GM12878 (cell line): Measurements from ENCODE around the gene ATP6V1G2. TPM values are rescaled to one million over a fixed set of nuclear protein-coding genes. Genes with fewer than 3 reads are reported as not detected.

Experiments
- ATAC-seq: fragments of 200-7000 bp; cut with Tn5 transposase; 3 replicates; pipeline ENCODE4 v1.9.1; 2020; ENCODE audit warnings: mild to moderate bottlenecking, moderate library complexity
- BruUV-seq: library from RNA; stranded (reverse); fragments of 400-500 nt; replicated peaks from 2 replicates; lab custom pipeline; 2021; lab: Mats Ljungman, UMichigan
- CTCF ChIA-PET: fragments of 300-600 bp; sonication (Branson Sonifier 250); formaldehyde crosslinking; extraction: SDS; loops from one replicate; lab custom pipeline; 2021; ENCODE audit warnings: inconsistent platforms; lab: Yijun Ruan, JAX
- POLR2A ChIA-PET: fragments of 350-600 bp; formaldehyde crosslinking; extraction: SDS; loops from one replicate; lab custom pipeline; 2021; ENCODE audit warnings: inconsistent platforms; lab: Charles Lee
- RAD21 ChIA-PET: fragments of 300-600 bp; sonication (Branson Sonifier 250); formaldehyde crosslinking; loops from one replicate; lab custom pipeline; 2023; ENCODE audit warnings: antibody characterized with exemption; ENCODE audit not compliant: unreplicated experiment; lab: Charles Lee
- SMC1A ChIA-PET: fragments of 300-600 bp; sonication (Branson Sonifier 250); formaldehyde crosslinking; loops from one replicate; lab custom pipeline; 2023; ENCODE audit not compliant: unreplicated experiment, uncharacterized antibody; lab: Charles Lee
- DNase-seq: peaks from one replicate; pipeline ENCODE4 v3.0.0-alpha.2; 2011; ENCODE audit warnings: low read depth, low spot score
- FAIRE-seq: peaks from 3 replicates; lab custom pipeline; 2011; peaks lifted over from hg19 to GRCh38; lab: Jason Lieb, UNC
- H2AFZ ChIP-seq: 2 replicates; pipeline ENCODE4 v1.6.0; 2011; ENCODE audit warnings: low read depth, low read length, control low read depth; ENCODE audit not compliant: control insufficient read depth
- H3K27ac ChIP-seq: 2 replicates; pipeline ENCODE4 v1.5.1; 2011; ENCODE audit warnings: control low read depth; ENCODE audit not compliant: control insufficient read depth, insufficient read depth
- H3K27me3 ChIP-seq, 2 experiments: replicated peaks in 1 of 2; 2 replicates each; pipeline versions ENCODE4 v1.6.0 to v1.6.1; 2011; ENCODE audit warnings: low read length in 1 of 2; ENCODE audit not compliant: control insufficient read depth in 2 of 2, insufficient read depth in 2 of 2
- H3K36me3 ChIP-seq, 2 experiments: 2 replicates each; pipeline ENCODE4 v1.5.1; 2011; ENCODE audit warnings: low read length in 1 of 2; ENCODE audit not compliant: control insufficient read depth in 2 of 2, insufficient read depth in 2 of 2
- H3K4me1 ChIP-seq: 2 replicates; pipeline ENCODE4 v1.6.1; 2011; ENCODE audit warnings: mild to moderate bottlenecking, low read length, moderate library complexity, mixed read lengths; ENCODE audit not compliant: control insufficient read depth, insufficient read depth
- H3K4me2 ChIP-seq: 2 replicates; pipeline ENCODE4 v1.6.0; 2011; ENCODE audit warnings: control low read depth; ENCODE audit not compliant: control insufficient read depth, insufficient read depth
- H3K4me3 ChIP-seq: fragments of 200-600 bp; sonication (generic); 2 replicates; pipeline ENCODE4 v1.5.1; 2016
- H3K79me2 ChIP-seq: 2 replicates; pipeline ENCODE4 v1.6.0; 2011; ENCODE audit warnings: low read length; ENCODE audit not compliant: control insufficient read depth, insufficient read depth
- H3K9ac ChIP-seq: 2 replicates; pipeline ENCODE4 v1.8.0; 2011; ENCODE audit warnings: low read length, control low read depth, mixed read lengths; ENCODE audit not compliant: control insufficient read depth, insufficient read depth
- H3K9me3 ChIP-seq: replicated peaks from 3 replicates; pipeline ENCODE4 v1.5.1; 2011; ENCODE audit warnings: mild to moderate bottlenecking, low read length; ENCODE audit not compliant: control insufficient read depth, insufficient read depth
- H4K20me1 ChIP-seq: 2 replicates; pipeline ENCODE4 v1.6.0; 2011; ENCODE audit not compliant: control insufficient read depth, insufficient read depth
- BHLHE40 ChIP-seq, 2 experiments: fragments of 450-650 bp in 1 of 2; IDR thresholded peaks; 2 replicates each; pipeline ENCODE4 v1.6.1; 2011 to 2017; ENCODE audit warnings: low read depth in 2 of 2, borderline replicate concordance in 1 of 2, improper control_type of control experiment in 1 of 2, low read length in 1 of 2, mild to moderate bottlenecking in 1 of 2
- BRCA1 ChIP-seq: IDR thresholded peaks from 2 replicates; pipeline ENCODE4 v1.6.1; 2011; ENCODE audit warnings: low read depth, low read length, improper control_type of control experiment
- EP300 ChIP-seq, 2 experiments: fragments of 150-350 bp in 1 of 2; IDR thresholded peaks; 2 replicates each; pipeline ENCODE4 v1.6.1; 2011 to 2012; ENCODE audit warnings: low read depth in 2 of 2, low read length in 2 of 2, borderline replicate concordance in 1 of 2, improper control_type of control experiment in 1 of 2, inconsistent platforms in 1 of 2; ENCODE audit not compliant: control insufficient read depth in 1 of 2
- GABPA ChIP-seq: IDR thresholded peaks from 2 replicates; pipeline ENCODE4 v1.6.1; 2014; ENCODE audit warnings: antibody characterized with exemption, low read depth, mild to moderate bottlenecking, inconsistent platforms
- IRF4 ChIP-seq: IDR thresholded peaks from 2 replicates; pipeline ENCODE4 v1.6.1; 2011; ENCODE audit warnings: low read depth, low read length
- JUNB ChIP-seq: IDR thresholded peaks from 2 replicates; pipeline ENCODE4 v1.6.1; 2016; ENCODE audit warnings: antibody characterized with exemption, mild to moderate bottlenecking
- KAT2A ChIP-seq: conservative IDR thresholded peaks from 2 replicates; pipeline ENCODE4 v1.6.1; 2011; ENCODE audit warnings: low read depth, low read length; ENCODE audit not compliant: control insufficient read depth
- NR2C1 ChIP-seq: fragments of 450-650 bp; IDR thresholded peaks from 2 replicates; pipeline ENCODE4 v1.6.1; 2017; ENCODE audit warnings: antibody characterized with exemption, mild to moderate bottlenecking, moderate library complexity
- POLR2AphosphoS5 ChIP-seq: IDR thresholded peaks from 2 replicates; pipeline ENCODE4 v1.6.1; 2011; ENCODE audit warnings: mild to moderate bottlenecking, low read length, inconsistent platforms
- SIN3A ChIP-seq: IDR thresholded peaks from 2 replicates; pipeline ENCODE4 v1.6.1; 2012; ENCODE audit warnings: low read depth, low read length, improper control_type of control experiment
- SREBF1 ChIP-seq: IDR thresholded peaks from 2 replicates; pipeline ENCODE4 v1.6.1; 2012; ENCODE audit warnings: mild to moderate bottlenecking, low read length
- SUZ12 ChIP-seq: fragments of 200-600 bp; sonication (generic); IDR thresholded peaks from one replicate; pipeline ENCODE4 v1.6.1; 2018; ENCODE audit warnings: antibody characterized with exemption, mild to moderate bottlenecking; ENCODE audit not compliant: unreplicated experiment
- TCF3 ChIP-seq: IDR thresholded peaks from 2 replicates; pipeline ENCODE4 v1.6.1; 2012; ENCODE audit warnings: low read depth, mild to moderate bottlenecking, low read length, borderline replicate concordance; ENCODE audit not compliant: insufficient read depth
- WGBS: methylation state at CpG from one replicate; pipeline ENCODE4 v1.1.6; 2016; ENCODE audit warnings: low lambda C conversion rate; ENCODE audit not compliant: insufficient replicate concordance, insufficient coverage; ENCODE audit errors: missing lambda C conversion rate; 5-methylcytosine and 5-hydroxymethylcytosine counted together
- in situ Hi-C: fragments of 300-500 bp; cut with MboI; formaldehyde crosslinking; loops from 9 replicates; pipeline ENCODE4 v1.14.3; 2018; ENCODE audit warnings: mixed read lengths
- intact Hi-C: fragments of 100-400 bp; cut with micrococcal nuclease; formaldehyde crosslinking; loops from one replicate; pipeline ENCODE4 v1.14.2; 2022; ENCODE audit not compliant: unreplicated experiment
- polyA plus RNA-seq, 11 experiments: library from polyadenylated mRNA; depleted of rRNA in 4 of 11; unstranded in 6 of 11; stranded (reverse) in 5 of 11; fragments of >200 nt; fragmentation: Nextera tagmentation in 4 of 11; fragmentation: Illumina TruSeq in 1 of 11; extraction: Ambion mirVana in 4 of 11; extraction: Trizol in 1 of 11; gene quantifications; 1 replicate in 1 of 11; 2 replicates in 10 of 11; pipeline versions ENCODE4 v1.2.1 to v1.2.3, GENCODE V29; 2011 to 2016; ENCODE audit warnings: inconsistent platforms in 2 of 11, missing spikeins in 2 of 11, low read depth in 1 of 11
- total RNA-seq, 4 experiments: library from RNA; depleted of rRNA in 3 of 4; stranded (reverse); fragments of >200 nt in 3 of 4; fragmentation: Illumina TruSeq in 1 of 4; extraction: Trizol in 1 of 4; gene quantifications; 2 replicates each; pipeline versions ENCODE4 v1.2.1 to v1.2.3, GENCODE V29; 2013 to 2021
- TF ChIP-seq, protein P1 (sequence below): fragments of 150-350 bp; IDR thresholded peaks from 2 replicates; pipeline ENCODE4 v1.6.1; 2016; ENCODE audit warnings: low read depth, low read length
- TF ChIP-seq, protein P2 (sequence below): IDR thresholded peaks from 2 replicates; pipeline ENCODE4 v1.6.1; 2011; ENCODE audit warnings: borderline replicate concordance, low read depth, mild to moderate bottlenecking, moderate library complexity, low read length; ENCODE audit not compliant: insufficient read depth, poor library complexity, severe bottlenecking
- TF ChIP-seq, protein P3 (sequence below): fragments of 450-650 bp; IDR thresholded peaks from 2 replicates; pipeline ENCODE4 v1.6.1; 2014; ENCODE audit warnings: mild to moderate bottlenecking

ATP6V1G2 gene
- total and polyA plus RNA-seq, 10 of the 15 experiments (the other 5 are each of a cell fraction or from before 2014, with no cell fraction given), result 0.45 to 8.9 (median 2.8) TPM

DNA sequence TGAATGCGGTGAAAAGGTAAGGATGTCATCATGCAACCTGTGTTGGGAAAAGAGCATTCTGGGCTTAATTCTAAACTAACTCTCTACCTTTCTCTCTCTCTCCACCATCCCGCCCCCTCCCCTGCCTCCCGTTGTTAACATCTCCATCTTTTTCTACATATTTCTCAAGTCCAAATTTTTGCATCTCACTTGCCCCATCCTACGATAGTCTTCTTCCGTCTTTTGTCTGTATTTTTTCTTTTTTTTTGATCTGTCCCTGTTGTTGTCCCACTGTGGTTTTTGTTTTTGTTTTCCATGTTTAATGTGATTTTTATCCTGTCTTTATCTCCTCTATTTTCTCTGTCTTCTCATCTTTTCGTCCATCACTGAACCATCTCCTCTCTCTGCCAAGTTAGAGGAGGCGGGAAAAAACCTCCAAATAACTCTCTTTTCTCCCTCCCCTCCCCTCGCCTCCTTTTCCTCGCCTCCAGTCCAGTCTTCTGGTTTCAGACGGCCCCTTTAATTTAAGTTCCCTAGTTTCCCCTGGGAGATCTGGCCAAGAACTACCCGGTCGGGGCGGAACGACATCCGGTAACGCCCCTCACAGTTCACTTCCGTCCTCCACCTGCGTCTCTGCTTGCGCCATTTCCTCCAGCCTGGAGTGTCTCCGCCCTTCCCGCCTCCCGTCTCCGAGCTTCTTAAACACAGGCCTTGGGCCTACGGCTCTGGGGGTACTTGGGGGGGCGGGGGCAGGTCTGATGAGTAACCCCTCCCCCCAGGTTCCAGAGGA, 734 bp upstream of the ATP6V1G2 start, which contains the start of gene NFKBIL1:
Gene NFKBIL1, plus strand, starts transcription at position 651 of the 769 bp plus-strand sequence. Its CDS starts 87 bp downstream, at position 738.
- SMC1A ChIA-PET, result interaction anchor here (0.6 to 34.7 kb wide), 7 partner anchors 9 to 284 kb away, joined by 3 to 1989 read pairs (median 5); partner anchors contain the start of genes AIF1, LST1, LTA and LTB
- peak; percentile 88 for ATAC-seq
- Histone ChIP-seq H3K36me3 (no peaks in the 10 kb centered on the region; a peak in 1 of 4 replicates), H3K9ac (peak within 1 kb of the TSS; percentile 58), H3K4me1 (peaks cover 23% of the 10 kb centered on the region; the same call in 1 of the 2 replicates), H3K4me2 (peak within 1 kb of the TSS; percentile 80), H3K9me3 (no peaks in the 10 kb centered on the region), H3K27me3 (no peaks in the 10 kb centered on the region), H3K27ac (peak within 1 kb of the TSS; percentile 64), H3K79me2 (peaks cover 24% of the 10 kb centered on the region), H4K20me1 (no peaks in the 10 kb centered on the region), H2AFZ (peak within 1 kb of the TSS; percentile 45), H3K4me3 (peak within 1 kb of the TSS; percentile 72)
- RAD21 ChIA-PET, result interaction anchor here (0.6 to 16.9 kb wide), 10 partner anchors 12 to 284 kb away, joined by 3 to 668 read pairs (median 5); partner anchors contain the start of genes BAG6, LST1, LTB and LY6G5C
- 1% methylated on average over 25 of the region's 25 CpGs for WGBS
- intact Hi-C loops, result loop anchor here (1.0 to 10.0 kb wide), 4 partner anchors 51 to 358 kb away; partner anchors contain the start of genes BAG6 and ZBTB12
- peak; percentile 93 for FAIRE-seq
- BruUV-seq, result no TSS peak
- POLR2A ChIA-PET, result interaction anchor here (0.5 to 8.5 kb wide), 17 partner anchors 13 to 1489 kb away, joined by 3 to 164 read pairs (median 4); partner anchors contain the start of genes CSNK2B, DXO, LST1 and LTA
- CTCF ChIA-PET, result interaction anchor here (0.8 to 34.8 kb wide), 9 partner anchors 10 to 286 kb away, joined by 3 to 2098 read pairs (median 4); partner anchors contain the start of genes HSPA1B, LST1, LTB and NCR3
- in situ Hi-C loops, result loop anchor here (5.0 to 10.0 kb wide), 2 partner anchors 50 to 288 kb away; no protein-coding TSS in a partner anchor
- peak; percentile 89 for DNase-seq
- TF ChIP-seq, protein P1, sequence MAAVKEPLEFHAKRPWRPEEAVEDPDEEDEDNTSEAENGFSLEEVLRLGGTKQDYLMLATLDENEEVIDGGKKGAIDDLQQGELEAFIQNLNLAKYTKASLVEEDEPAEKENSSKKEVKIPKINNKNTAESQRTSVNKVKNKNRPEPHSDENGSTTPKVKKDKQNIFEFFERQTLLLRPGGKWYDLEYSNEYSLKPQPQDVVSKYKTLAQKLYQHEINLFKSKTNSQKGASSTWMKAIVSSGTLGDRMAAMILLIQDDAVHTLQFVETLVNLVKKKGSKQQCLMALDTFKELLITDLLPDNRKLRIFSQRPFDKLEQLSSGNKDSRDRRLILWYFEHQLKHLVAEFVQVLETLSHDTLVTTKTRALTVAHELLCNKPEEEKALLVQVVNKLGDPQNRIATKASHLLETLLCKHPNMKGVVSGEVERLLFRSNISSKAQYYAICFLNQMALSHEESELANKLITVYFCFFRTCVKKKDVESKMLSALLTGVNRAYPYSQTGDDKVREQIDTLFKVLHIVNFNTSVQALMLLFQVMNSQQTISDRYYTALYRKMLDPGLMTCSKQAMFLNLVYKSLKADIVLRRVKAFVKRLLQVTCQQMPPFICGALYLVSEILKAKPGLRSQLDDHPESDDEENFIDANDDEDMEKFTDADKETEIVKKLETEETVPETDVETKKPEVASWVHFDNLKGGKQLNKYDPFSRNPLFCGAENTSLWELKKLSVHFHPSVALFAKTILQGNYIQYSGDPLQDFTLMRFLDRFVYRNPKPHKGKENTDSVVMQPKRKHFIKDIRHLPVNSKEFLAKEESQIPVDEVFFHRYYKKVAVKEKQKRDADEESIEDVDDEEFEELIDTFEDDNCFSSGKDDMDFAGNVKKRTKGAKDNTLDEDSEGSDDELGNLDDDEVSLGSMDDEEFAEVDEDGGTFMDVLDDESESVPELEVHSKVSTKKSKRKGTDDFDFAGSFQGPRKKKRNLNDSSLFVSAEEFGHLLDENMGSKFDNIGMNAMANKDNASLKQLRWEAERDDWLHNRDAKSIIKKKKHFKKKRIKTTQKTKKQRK, result no peak
- no peak for TF ChIP-seq BHLHE40 (IDR thresholded peaks at IDR 0.05; ENCODE audit: borderline replicate concordance in 1 of 2, low read depth in 2 of 2, low read length in 1 of 2)
- TF ChIP-seq, protein P2, sequence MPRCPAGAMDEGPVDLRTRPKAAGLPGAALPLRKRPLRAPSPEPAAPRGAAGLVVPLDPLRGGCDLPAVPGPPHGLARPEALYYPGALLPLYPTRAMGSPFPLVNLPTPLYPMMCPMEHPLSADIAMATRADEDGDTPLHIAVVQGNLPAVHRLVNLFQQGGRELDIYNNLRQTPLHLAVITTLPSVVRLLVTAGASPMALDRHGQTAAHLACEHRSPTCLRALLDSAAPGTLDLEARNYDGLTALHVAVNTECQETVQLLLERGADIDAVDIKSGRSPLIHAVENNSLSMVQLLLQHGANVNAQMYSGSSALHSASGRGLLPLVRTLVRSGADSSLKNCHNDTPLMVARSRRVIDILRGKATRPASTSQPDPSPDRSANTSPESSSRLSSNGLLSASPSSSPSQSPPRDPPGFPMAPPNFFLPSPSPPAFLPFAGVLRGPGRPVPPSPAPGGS, result no peak
- peak; percentile 100 for TF ChIP-seq GABPA
- TF ChIP-seq SREBF1, result 0 out of 2 replicates have a peak, but pooled peaks have one; percentile 16
- no peak for TF ChIP-seq TCF3
- TF ChIP-seq SUZ12, result no peak
- TF ChIP-seq, protein P3, sequence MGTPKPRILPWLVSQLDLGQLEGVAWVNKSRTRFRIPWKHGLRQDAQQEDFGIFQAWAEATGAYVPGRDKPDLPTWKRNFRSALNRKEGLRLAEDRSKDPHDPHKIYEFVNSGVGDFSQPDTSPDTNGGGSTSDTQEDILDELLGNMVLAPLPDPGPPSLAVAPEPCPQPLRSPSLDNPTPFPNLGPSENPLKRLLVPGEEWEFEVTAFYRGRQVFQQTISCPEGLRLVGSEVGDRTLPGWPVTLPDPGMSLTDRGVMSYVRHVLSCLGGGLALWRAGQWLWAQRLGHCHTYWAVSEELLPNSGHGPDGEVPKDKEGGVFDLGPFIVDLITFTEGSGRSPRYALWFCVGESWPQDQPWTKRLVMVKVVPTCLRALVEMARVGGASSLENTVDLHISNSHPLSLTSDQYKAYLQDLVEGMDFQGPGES, result no peak
- TF ChIP-seq JUNB, result no peak
- no peak for TF ChIP-seq KAT2A
- peak; percentile 40; the same call in 1 of the 2 replicates for TF ChIP-seq POLR2AphosphoS5
- TF ChIP-seq BRCA1, result no peak
- 0 out of 4 replicates have a peak, but pooled peaks of 1 of the 2 experiments have one; percentile 20 for TF ChIP-seq EP300 (IDR thresholded peaks at IDR 0.05; ENCODE audit: borderline replicate concordance in 1 of 2, control insufficient read depth in 1 of 2, low read depth in 2 of 2, low read length in 2 of 2)
- TF ChIP-seq SIN3A, result peak; percentile 72
- peak; percentile 90 for TF ChIP-seq NR2C1
- no peak for TF ChIP-seq IRF4
